Measurements from ENCODE around the gene SUCNR1.

DNA sequence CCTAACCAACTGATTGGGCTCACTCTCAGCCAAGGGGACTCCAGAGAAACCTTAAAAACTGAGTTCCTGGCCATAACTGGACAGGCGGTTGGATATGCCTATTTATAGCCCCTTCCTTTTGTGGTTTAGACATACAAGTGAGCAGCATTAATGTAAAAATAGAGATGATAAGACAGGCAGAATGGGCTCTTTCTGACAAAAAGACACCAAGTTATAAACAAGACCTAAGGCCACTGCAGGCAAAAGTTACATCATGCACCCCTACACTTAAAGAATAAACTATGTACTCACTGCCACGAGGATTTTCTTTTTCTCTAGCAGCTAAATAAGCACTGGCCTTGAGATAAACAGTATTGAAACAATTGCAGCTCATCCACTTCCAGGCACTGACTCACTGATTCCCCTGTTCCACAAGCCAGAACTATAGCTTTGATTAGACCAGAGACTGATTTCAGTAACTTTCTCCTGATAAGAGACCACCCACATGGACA is 30.1 kb downstream of the SUCNR1 start:
- TF ChIP-seq PHB2 (IDR thresholded peaks at IDR 0.05; ENCODE audit: partially characterized antibody), result no peak
- TF ChIP-seq CENPX (CRISPR knock-in tag; IDR thresholded peaks at IDR 0.05), result no peak
- TF ChIP-seq MXD4 (CRISPR knock-in tag; IDR thresholded peaks at IDR 0.05), result no peak
- no peak for TF ChIP-seq POLR2A (IDR thresholded peaks at IDR 0.05; ENCODE audit: insufficient read depth in 1 of 2, low read depth in 2 of 2, low read length in 2 of 2)
- no peak for TF ChIP-seq TCF7L2 (IDR thresholded peaks at IDR 0.05; ENCODE audit: low read depth, low read length)
- TF ChIP-seq, protein P1, sequence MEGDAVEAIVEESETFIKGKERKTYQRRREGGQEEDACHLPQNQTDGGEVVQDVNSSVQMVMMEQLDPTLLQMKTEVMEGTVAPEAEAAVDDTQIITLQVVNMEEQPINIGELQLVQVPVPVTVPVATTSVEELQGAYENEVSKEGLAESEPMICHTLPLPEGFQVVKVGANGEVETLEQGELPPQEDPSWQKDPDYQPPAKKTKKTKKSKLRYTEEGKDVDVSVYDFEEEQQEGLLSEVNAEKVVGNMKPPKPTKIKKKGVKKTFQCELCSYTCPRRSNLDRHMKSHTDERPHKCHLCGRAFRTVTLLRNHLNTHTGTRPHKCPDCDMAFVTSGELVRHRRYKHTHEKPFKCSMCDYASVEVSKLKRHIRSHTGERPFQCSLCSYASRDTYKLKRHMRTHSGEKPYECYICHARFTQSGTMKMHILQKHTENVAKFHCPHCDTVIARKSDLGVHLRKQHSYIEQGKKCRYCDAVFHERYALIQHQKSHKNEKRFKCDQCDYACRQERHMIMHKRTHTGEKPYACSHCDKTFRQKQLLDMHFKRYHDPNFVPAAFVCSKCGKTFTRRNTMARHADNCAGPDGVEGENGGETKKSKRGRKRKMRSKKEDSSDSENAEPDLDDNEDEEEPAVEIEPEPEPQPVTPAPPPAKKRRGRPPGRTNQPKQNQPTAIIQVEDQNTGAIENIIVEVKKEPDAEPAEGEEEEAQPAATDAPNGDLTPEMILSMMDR (CRISPR knock-in tag; IDR thresholded peaks at IDR 0.05), result no peak
- TF ChIP-seq ZNF329 (CRISPR knock-in tag; IDR thresholded peaks at IDR 0.05; ENCODE audit: low read depth), result no peak
- TF ChIP-seq, protein P2, sequence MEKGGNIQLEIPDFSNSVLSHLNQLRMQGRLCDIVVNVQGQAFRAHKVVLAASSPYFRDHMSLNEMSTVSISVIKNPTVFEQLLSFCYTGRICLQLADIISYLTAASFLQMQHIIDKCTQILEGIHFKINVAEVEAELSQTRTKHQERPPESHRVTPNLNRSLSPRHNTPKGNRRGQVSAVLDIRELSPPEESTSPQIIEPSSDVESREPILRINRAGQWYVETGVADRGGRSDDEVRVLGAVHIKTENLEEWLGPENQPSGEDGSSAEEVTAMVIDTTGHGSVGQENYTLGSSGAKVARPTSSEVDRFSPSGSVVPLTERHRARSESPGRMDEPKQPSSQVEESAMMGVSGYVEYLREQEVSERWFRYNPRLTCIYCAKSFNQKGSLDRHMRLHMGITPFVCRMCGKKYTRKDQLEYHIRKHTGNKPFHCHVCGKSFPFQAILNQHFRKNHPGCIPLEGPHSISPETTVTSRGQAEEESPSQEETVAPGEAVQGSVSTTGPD (CRISPR knock-in tag; IDR thresholded peaks at IDR 0.05), result no peak
- TF ChIP-seq ZNF777 (CRISPR knock-in tag; IDR thresholded peaks at IDR 0.05), result no peak
- TF ChIP-seq, protein P3, sequence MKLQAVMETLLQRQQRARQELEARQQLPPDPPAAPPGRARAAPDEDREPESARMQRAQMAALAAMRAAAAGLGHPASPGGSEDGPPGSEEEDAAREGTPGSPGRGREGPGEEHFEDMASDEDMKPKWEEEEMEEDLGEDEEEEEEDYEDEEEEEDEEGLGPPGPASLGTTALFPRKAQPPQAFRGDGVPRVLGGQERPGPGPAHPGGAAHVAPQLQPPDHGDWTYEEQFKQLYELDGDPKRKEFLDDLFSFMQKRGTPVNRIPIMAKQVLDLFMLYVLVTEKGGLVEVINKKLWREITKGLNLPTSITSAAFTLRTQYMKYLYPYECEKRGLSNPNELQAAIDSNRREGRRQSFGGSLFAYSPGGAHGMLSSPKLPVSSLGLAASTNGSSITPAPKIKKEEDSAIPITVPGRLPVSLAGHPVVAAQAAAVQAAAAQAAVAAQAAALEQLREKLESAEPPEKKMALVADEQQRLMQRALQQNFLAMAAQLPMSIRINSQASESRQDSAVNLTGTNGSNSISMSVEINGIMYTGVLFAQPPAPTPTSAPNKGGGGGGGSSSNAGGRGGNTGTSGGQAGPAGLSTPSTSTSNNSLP (IDR thresholded peaks at IDR 0.05; ENCODE audit: low read depth, low read length), result no peak
- TF ChIP-seq, protein P4, sequence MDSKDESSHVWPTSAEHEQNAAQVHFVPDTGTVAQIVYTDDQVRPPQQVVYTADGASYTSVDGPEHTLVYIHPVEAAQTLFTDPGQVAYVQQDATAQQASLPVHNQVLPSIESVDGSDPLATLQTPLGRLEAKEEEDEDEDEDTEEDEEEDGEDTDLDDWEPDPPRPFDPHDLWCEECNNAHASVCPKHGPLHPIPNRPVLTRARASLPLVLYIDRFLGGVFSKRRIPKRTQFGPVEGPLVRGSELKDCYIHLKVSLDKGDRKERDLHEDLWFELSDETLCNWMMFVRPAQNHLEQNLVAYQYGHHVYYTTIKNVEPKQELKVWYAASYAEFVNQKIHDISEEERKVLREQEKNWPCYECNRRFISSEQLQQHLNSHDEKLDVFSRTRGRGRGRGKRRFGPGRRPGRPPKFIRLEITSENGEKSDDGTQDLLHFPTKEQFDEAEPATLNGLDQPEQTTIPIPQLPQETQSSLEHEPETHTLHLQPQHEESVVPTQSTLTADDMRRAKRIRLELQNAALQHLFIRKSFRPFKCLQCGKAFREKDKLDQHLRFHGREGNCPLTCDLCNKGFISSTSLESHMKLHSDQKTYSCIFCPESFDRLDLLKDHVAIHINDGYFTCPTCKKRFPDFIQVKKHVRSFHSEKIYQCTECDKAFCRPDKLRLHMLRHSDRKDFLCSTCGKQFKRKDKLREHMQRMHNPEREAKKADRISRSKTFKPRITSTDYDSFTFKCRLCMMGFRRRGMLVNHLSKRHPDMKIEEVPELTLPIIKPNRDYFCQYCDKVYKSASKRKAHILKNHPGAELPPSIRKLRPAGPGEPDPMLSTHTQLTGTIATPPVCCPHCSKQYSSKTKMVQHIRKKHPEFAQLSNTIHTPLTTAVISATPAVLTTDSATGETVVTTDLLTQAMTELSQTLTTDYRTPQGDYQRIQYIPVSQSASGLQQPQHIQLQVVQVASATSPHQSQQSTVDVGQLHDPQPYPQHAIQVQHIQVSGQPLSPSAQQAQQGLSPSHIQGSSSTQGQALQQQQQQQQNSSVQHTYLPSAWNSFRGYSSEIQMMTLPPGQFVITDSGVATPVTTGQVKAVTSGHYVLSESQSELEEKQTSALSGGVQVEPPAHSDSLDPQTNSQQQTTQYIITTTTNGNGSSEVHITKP (CRISPR knock-in tag; IDR thresholded peaks at IDR 0.05; ENCODE audit: low read depth), result no peak
- no peak for TF ChIP-seq POLR2AphosphoS2 (IDR thresholded peaks at IDR 0.05; ENCODE audit: low read depth, low read length)
- TF ChIP-seq, protein P5, sequence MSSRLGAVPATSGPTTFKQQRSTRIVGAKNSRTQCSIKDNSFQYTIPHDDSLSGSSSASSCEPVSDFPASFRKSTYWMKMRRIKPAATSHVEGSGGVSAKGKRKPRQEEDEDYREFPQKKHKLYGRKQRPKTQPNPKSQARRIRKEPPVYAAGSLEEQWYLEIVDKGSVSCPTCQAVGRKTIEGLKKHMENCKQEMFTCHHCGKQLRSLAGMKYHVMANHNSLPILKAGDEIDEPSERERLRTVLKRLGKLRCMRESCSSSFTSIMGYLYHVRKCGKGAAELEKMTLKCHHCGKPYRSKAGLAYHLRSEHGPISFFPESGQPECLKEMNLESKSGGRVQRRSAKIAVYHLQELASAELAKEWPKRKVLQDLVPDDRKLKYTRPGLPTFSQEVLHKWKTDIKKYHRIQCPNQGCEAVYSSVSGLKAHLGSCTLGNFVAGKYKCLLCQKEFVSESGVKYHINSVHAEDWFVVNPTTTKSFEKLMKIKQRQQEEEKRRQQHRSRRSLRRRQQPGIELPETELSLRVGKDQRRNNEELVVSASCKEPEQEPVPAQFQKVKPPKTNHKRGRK (CRISPR knock-in tag; IDR thresholded peaks at IDR 0.05), result no peak
